ENCODE measurements around the gene CAND2.
"Not testable (repeated sequence)": the region's sequence is repeated elsewhere in the genome, so short reads cannot be mapped to it uniquely, and the experiment has no call there.

The CAND2 gene

GRCh38 chr3:12869035-12869621 lies 72.6 kb downstream of the CAND2 start:
- DNase-seq (ENCODE audit: low spot score): no peak
- H3K27ac ChIP-seq: no peak overlapping the region
- no peak for TF ChIP-seq CTCF (conservative IDR thresholded peaks at IDR 0.05; ENCODE audit: low read depth)
- CTCF ChIA-PET: interaction anchor here (1.6 kb wide), 1 partner anchor 23 kb away, joined by 8 read pairs; no protein-coding TSS in a partner anchor
- POLR2A ChIA-PET (ENCODE audit: low non-redundant PET): no interaction called here

GRCh38 chr3:12870942-12871341 lies 74.5 kb downstream of the CAND2 start:
- H3K27ac ChIP-seq: no peak overlapping the region
- CTCF ChIA-PET: interaction anchor here (0.7 kb wide), 1 partner anchor 124 kb away, joined by 3 read pairs; no protein-coding TSS in a partner anchor
- POLR2A ChIA-PET (ENCODE audit: low non-redundant PET): no interaction called here
- DNase-seq (ENCODE audit: low spot score): no peak
- TF ChIP-seq CTCF (conservative IDR thresholded peaks at IDR 0.05; ENCODE audit: low read depth): no peak

- no peak for TF ChIP-seq CTCF (conservative IDR thresholded peaks at IDR 0.05; ENCODE audit: low read depth)
- ChIA-PET CTCF (no interaction called here), POLR2A (ENCODE audit: low non-redundant PET) (no interaction called here)
- DNase-seq (ENCODE audit: low spot score): no peak
- H3K27ac ChIP-seq: no peak overlapping the region
Measured at GRCh38 chr3:12871404-12871983, 75.0 kb downstream of the CAND2 start.

- ChIA-PET CTCF (interaction anchor here (0.7 to 1.2 kb wide), 2 partner anchors 9 to 34 kb away, joined by 3 to 4 read pairs; partner anchors contain the start of gene RPL32), POLR2A (ENCODE audit: low non-redundant PET) (no interaction called here)
- DNase-seq (ENCODE audit: low spot score): no peak
- H3K27ac ChIP-seq: no peak overlapping the region
- TF ChIP-seq CTCF (conservative IDR thresholded peaks at IDR 0.05; ENCODE audit: low read depth): no peak
Measured at GRCh38 chr3:12875857-12876836, 79.7 kb downstream of the CAND2 start.

GRCh38 chr3:12877040-12877439 lies 80.6 kb downstream of the CAND2 start:
- no peak for DNase-seq (ENCODE audit: low spot score)
- no peak overlapping the region for H3K27ac ChIP-seq
- TF ChIP-seq CTCF (conservative IDR thresholded peaks at IDR 0.05; ENCODE audit: low read depth): no peak
- ChIA-PET POLR2A (ENCODE audit: low non-redundant PET) (no interaction called here), CTCF (interaction anchor here (1.2 kb wide), 1 partner anchor 35 kb away, joined by 4 read pairs; the partner anchor contains the start of gene RPL32)

- no peak for TF ChIP-seq CTCF (conservative IDR thresholded peaks at IDR 0.05; ENCODE audit: low read depth)
- DNase-seq (ENCODE audit: low spot score): no peak
- CTCF ChIA-PET: no interaction called here
- H3K27ac ChIP-seq: no peak overlapping the region
- POLR2A ChIA-PET (ENCODE audit: low non-redundant PET): interaction anchor here (0.6 kb wide), 1 partner anchor 117 kb away, joined by 3 read pairs; no protein-coding TSS in a partner anchor
Measured at GRCh38 chr3:12878141-12878574, 81.7 kb downstream of the CAND2 start.

- POLR2A ChIA-PET (ENCODE audit: low non-redundant PET); CTCF ChIA-PET; H3K27ac ChIP-seq; DNase-seq (ENCODE audit: low spot score): not testable (repeated sequence)
Measured at GRCh38 chr3:12878758-12879157, 82.3 kb downstream of the CAND2 start.

Data from RWPE1 (cell line).